MM.1S (cell line): Measurements from ENCODE around the gene RNASE7.

Experiments
- EZH2 ChIP-seq: fragments of 300-600 bp; sonication (generic); optimal IDR thresholded peaks from 2 replicates; pipeline ENCODE3; 2017; ENCODE audit warnings: low read depth, mild to moderate bottlenecking, antibody characterized with exemption, low read length, mixed read lengths
- TF ChIP-seq, protein P1 (sequence below): fragments of 300-600 bp; sonication (generic); IDR thresholded peaks from 2 replicates; pipeline ENCODE4 v1.5.1; 2016; ENCODE audit warnings: antibody characterized with exemption, low read length, mixed read lengths

DNA sequence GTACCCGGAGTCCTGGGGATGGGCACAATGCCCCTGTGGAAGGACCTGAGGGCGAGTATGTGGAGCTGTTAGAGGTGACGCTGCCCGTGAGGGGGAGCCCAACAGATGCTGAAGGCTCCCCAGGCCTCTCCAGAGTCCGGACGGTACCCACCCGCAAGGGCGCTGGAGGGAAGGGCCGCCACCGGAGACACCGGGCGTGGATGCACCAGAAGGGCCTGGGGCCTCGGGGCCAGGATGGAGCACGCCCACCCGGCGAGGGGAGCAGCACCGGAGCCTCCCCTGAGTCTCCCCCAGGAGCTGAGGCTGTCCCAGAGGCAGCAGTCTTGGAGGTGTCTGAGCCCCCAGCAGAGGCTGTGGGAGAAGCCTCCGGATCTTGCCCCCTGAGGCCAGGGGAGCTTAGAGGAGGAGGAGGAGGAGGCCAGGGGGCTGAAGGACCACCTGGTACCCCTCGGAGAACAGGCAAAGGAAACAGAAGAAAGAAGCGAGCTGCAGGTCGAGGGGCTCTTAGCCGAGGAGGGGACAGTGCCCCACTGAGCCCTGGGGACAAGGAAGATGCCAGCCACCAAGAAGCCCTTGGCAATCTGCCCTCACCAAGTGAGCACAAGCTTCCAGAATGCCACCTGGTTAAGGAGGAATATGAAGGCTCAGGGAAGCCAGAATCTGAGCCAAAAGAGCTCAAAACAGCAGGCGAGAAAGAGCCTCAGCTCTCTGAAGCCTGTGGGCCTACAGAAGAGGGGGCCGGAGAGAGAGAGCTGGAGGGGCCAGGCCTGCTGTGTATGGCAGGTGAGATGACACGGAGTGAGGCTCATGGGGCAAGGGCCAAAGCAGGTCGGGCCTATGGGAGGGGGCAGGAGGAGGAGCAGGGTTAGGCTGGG lies 32.5 kb downstream of the RNASE7 start:
- TF ChIP-seq, protein P1, sequence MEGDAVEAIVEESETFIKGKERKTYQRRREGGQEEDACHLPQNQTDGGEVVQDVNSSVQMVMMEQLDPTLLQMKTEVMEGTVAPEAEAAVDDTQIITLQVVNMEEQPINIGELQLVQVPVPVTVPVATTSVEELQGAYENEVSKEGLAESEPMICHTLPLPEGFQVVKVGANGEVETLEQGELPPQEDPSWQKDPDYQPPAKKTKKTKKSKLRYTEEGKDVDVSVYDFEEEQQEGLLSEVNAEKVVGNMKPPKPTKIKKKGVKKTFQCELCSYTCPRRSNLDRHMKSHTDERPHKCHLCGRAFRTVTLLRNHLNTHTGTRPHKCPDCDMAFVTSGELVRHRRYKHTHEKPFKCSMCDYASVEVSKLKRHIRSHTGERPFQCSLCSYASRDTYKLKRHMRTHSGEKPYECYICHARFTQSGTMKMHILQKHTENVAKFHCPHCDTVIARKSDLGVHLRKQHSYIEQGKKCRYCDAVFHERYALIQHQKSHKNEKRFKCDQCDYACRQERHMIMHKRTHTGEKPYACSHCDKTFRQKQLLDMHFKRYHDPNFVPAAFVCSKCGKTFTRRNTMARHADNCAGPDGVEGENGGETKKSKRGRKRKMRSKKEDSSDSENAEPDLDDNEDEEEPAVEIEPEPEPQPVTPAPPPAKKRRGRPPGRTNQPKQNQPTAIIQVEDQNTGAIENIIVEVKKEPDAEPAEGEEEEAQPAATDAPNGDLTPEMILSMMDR, result no peak
- no peak for TF ChIP-seq EZH2
